ENCODE data around the gene AFAP1. TPM values are rescaled to one million over a fixed set of nuclear protein-coding genes. Genes with fewer than 3 reads are reported as not detected.

Gene AFAP1
- total RNA-seq, 1 donor from 2014 or later, result 84.9 TPM

- Histone ChIP-seq H3K4me3 (no peak overlapping the region), H3K9me3 (no peaks in the 10 kb centered on the region), H3K4me1 (no peaks in the 10 kb centered on the region), H3K27ac (no peak overlapping the region), H3K27me3 (no peaks in the 10 kb centered on the region), H3K36me3 (no peaks in the 10 kb centered on the region)
- DNase-seq (ENCODE audit: low spot score in 2 of 2), result no peak
- TF ChIP-seq CTCF (IDR thresholded peaks at IDR 0.05), result no peak
- intact Hi-C loops (cut with DNase I), result no loop called here
Measured at GRCh38 chr4:7978907-7979651, 39.4 kb upstream of the AFAP1 start.

GRCh38 chr4:7978489-7978888, 38.8 kb upstream of the AFAP1 start:
- no peaks in the 10 kb centered on the region for H3K27me3 ChIP-seq
- no peak overlapping the region for H3K4me3 ChIP-seq
- H3K27ac ChIP-seq, result no peak overlapping the region
- H3K9me3 ChIP-seq, result no peaks in the 10 kb centered on the region
- intact Hi-C loops (cut with DNase I), result no loop called here
- no peak for TF ChIP-seq CTCF (IDR thresholded peaks at IDR 0.05)
- no peak for DNase-seq (ENCODE audit: low spot score in 2 of 2)
- H3K36me3 ChIP-seq, result no peaks in the 10 kb centered on the region
- H3K4me1 ChIP-seq, result peaks cover 0 to 3% of the 10 kb centered on the region in 2 donors

DNA sequence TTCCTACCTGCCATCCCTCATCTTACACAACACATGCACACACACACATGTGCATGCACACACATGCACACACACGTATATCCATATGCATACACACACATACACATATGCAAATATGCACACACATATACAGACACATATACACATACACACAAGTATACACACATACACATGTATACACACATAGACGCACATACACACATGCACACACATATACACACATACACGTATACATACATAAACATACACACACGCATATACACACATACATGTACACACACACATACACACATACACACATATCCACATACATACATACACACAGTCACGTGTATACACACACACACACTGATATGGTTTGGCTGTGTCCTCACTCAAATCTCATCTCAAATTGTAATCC, 37.0 kb upstream of the AFAP1 start:
- intact Hi-C loops (cut with DNase I), result no loop called here
- H3K4me3 ChIP-seq, result no peak overlapping the region

DNA sequence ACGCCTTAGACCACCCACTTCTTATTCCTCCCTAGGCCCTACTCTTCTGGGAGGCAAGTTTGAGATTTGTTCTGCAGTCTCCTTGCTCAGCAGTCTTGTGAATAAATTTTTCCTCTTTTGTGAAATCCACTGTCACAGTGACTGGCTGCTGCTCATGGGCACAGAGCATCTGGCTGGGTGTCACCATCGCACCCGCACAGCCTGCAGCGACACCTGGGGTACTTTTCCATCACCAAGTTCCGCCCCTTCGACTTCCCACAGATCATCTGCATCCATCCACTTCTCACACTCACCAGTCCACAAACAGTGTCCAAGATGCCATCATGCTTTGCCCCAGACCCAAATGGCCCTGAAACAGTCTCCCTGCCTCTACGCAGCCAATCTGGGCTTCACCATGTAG, 36.4 kb upstream of the AFAP1 start:
- no peak overlapping the region for H3K27ac ChIP-seq
- no peak overlapping the region for H3K4me3 ChIP-seq
- no peaks in the 10 kb centered on the region for H3K36me3 ChIP-seq
- no peaks in the 10 kb centered on the region for H3K9me3 ChIP-seq
- no peaks in the 10 kb centered on the region for H3K27me3 ChIP-seq
- peaks cover 0 to 6% of the 10 kb centered on the region in 2 donors for H3K4me1 ChIP-seq
- no peak for DNase-seq (ENCODE audit: low spot score in 2 of 2)
- intact Hi-C loops (cut with DNase I), result no loop called here
- TF ChIP-seq CTCF (IDR thresholded peaks at IDR 0.05), result no peak

More for the DNA sequence above, 37.0 kb upstream of the AFAP1 start:
- TF ChIP-seq CTCF (IDR thresholded peaks at IDR 0.05), result no peak
- no peaks in the 10 kb centered on the region for H3K9me3 ChIP-seq
- no peak overlapping the region for H3K27ac ChIP-seq
- H3K27me3 ChIP-seq, result no peaks in the 10 kb centered on the region
- H3K36me3 ChIP-seq, result no peaks in the 10 kb centered on the region
- peaks cover 0 to 6% of the 10 kb centered on the region in 2 donors for H3K4me1 ChIP-seq
- DNase-seq (ENCODE audit: low spot score in 2 of 2), result no peak

GRCh38 chr4:7974425-7974824, 34.8 kb upstream of the AFAP1 start:
- H3K4me1 ChIP-seq, result peaks cover 0 to 18% of the 10 kb centered on the region in 2 donors
- no peak for TF ChIP-seq CTCF (IDR thresholded peaks at IDR 0.05)
- no peak overlapping the region for H3K4me3 ChIP-seq
- H3K9me3 ChIP-seq, result no peaks in the 10 kb centered on the region
- no peaks in the 10 kb centered on the region for H3K27me3 ChIP-seq
- DNase-seq (ENCODE audit: low spot score in 2 of 2), result no peak
- no peak overlapping the region for H3K27ac ChIP-seq
- intact Hi-C loops (cut with DNase I), result no loop called here
- H3K36me3 ChIP-seq, result no peaks in the 10 kb centered on the region
